Endothelial cell of umbilical vein (primary cell): Measurements from ENCODE around the gene CDK5R2. TPM values are rescaled to one million over a fixed set of nuclear protein-coding genes. Genes with fewer than 3 reads are reported as not detected.

Experiments
- BruUV-seq: library from RNA; stranded (reverse); fragments of 400-500 nt; replicated peaks from 2 replicates; lab custom pipeline; 2021; lab: Mats Ljungman, UMichigan
- CTCF ChIA-PET: fragments of 300-600, 350-600 bp; sonication (Branson Sonifier 250); formaldehyde crosslinking; loops from one replicate; lab custom pipeline; 2021; ENCODE audit warnings: antibody characterized with exemption, inconsistent platforms; lab: Charles Lee
- POLR2A ChIA-PET: fragments of 300-600, 350-600 bp; sonication (Branson Sonifier 250); formaldehyde crosslinking; loops from one replicate; lab custom pipeline; 2021; ENCODE audit warnings: antibody characterized with exemption, inconsistent platforms; lab: Charles Lee
- DNase-seq: peaks from one replicate; pipeline ENCODE4 v3.0.0-alpha.2; 2011; ENCODE audit warnings: low read depth, low spot score
- FAIRE-seq: peaks from 2 replicates; lab custom pipeline; 2011; peaks lifted over from hg19 to GRCh38; lab: Jason Lieb, UNC
- H2AFZ ChIP-seq: 2 replicates; pipeline ENCODE4 v1.6.0; 2012; ENCODE audit warnings: low read depth, low read length, control low read depth, inconsistent platforms
- H3K27ac ChIP-seq: 2 replicates; pipeline ENCODE4 v1.5.1; 2011; ENCODE audit warnings: low read depth, mild to moderate bottlenecking, control low read depth, low read length, moderate library complexity; ENCODE audit not compliant: insufficient read depth
- H3K27me3 ChIP-seq, 2 experiments: 2 replicates each; pipeline versions ENCODE4 v1.6.0 to v1.6.1; 2011; ENCODE audit warnings: low read length in 2 of 2, mixed read lengths in 1 of 2; ENCODE audit not compliant: control insufficient read depth in 2 of 2, insufficient read depth in 2 of 2
- H3K36me3 ChIP-seq, 2 experiments: 2 replicates in 1 of 2; 3 replicates in 1 of 2; pipeline ENCODE4 v1.5.1; 2011; ENCODE audit warnings: low read length in 2 of 2, mild to moderate bottlenecking in 1 of 2, moderate library complexity in 1 of 2; ENCODE audit not compliant: control insufficient read depth in 2 of 2, insufficient read depth in 2 of 2; ENCODE audit errors: extremely low read depth in 1 of 2
- H3K4me1 ChIP-seq: 3 replicates; pipeline ENCODE4 v1.5.1; 2011; ENCODE audit warnings: mild to moderate bottlenecking, low read length; ENCODE audit not compliant: control insufficient read depth, insufficient read depth; ENCODE audit errors: extremely low read depth
- H3K4me2 ChIP-seq: 2 replicates; pipeline ENCODE4 v1.6.1; 2011; ENCODE audit warnings: low read length, control low read depth, mixed read lengths; ENCODE audit not compliant: insufficient read depth
- H3K4me3 ChIP-seq, 3 experiments: fragments of 200-600 bp in 1 of 3; sonication (generic), shearing (Covaris generic) in 1 of 3; replicated peaks in 1 of 3; 2 replicates each; pipeline ENCODE4 v1.5.1; 2011 to 2016; ENCODE audit warnings: control low read depth in 3 of 3, low read length in 3 of 3, mild to moderate bottlenecking in 2 of 3, inconsistent platforms in 1 of 3, low read depth in 1 of 3, moderate library complexity in 1 of 3; ENCODE audit not compliant: insufficient read depth in 1 of 3
- H3K79me2 ChIP-seq: 2 replicates; pipeline ENCODE4 v1.6.0; 2012; ENCODE audit warnings: low read length, inconsistent platforms; ENCODE audit not compliant: control insufficient read depth, insufficient read depth
- H3K9ac ChIP-seq: replicated peaks from 2 replicates; pipeline ENCODE3; 2011; ENCODE audit warnings: low read length, control low read depth; ENCODE audit not compliant: insufficient read depth; ENCODE audit errors: extremely low read depth
- H3K9me1 ChIP-seq: replicated peaks from 3 replicates; pipeline ENCODE4 v1.6.0; 2011; ENCODE audit warnings: mild to moderate bottlenecking, low read length; ENCODE audit not compliant: control insufficient read depth, insufficient read depth; ENCODE audit errors: extremely low read depth
- H3K9me3 ChIP-seq: replicated peaks from 2 replicates; pipeline ENCODE4 v1.5.1; 2012; ENCODE audit warnings: low read length, inconsistent platforms; ENCODE audit not compliant: control insufficient read depth, insufficient read depth
- H4K20me1 ChIP-seq: replicated peaks from 2 replicates; pipeline ENCODE3; 2011; ENCODE audit warnings: mild to moderate bottlenecking, low read length; ENCODE audit not compliant: control insufficient read depth, insufficient read depth; ENCODE audit errors: extremely low read depth
- CTCF ChIP-seq, 2 donors: IDR thresholded peaks; 1 replicate in 1 of 2; 2 replicates in 1 of 2; pipeline ENCODE4 v1.5.1; 2011; ENCODE audit warnings: low read length in 2 of 2, mild to moderate bottlenecking in 2 of 2, moderate library complexity in 2 of 2, control low read depth in 1 of 2, inconsistent platforms in 1 of 2, low read depth in 1 of 2; ENCODE audit not compliant: insufficient read depth in 1 of 2; ENCODE audit errors: extremely low read depth in 1 of 2
- EZH2 ChIP-seq: IDR thresholded peaks from 2 replicates; pipeline ENCODE4 v1.6.1; 2012; ENCODE audit warnings: borderline replicate concordance, low read depth, mild to moderate bottlenecking, moderate library complexity, low read length, inconsistent platforms; ENCODE audit not compliant: severe bottlenecking
- FOS ChIP-seq: IDR thresholded peaks from 2 replicates; pipeline ENCODE4 v1.6.1; 2011; ENCODE audit warnings: mild to moderate bottlenecking, low read length, moderate library complexity, borderline replicate concordance; ENCODE audit not compliant: insufficient read depth
- GATA2 ChIP-seq: IDR thresholded peaks from 2 replicates; pipeline ENCODE4 v1.7.0; 2011; ENCODE audit warnings: low read depth, mild to moderate bottlenecking, moderate library complexity, mixed read lengths, low read length; ENCODE audit not compliant: insufficient read length, insufficient read depth
- JUN ChIP-seq: IDR thresholded peaks from 2 replicates; pipeline ENCODE4 v1.6.1; 2011; ENCODE audit warnings: borderline replicate concordance, low read depth; ENCODE audit not compliant: insufficient read length, insufficient read depth
- MAX ChIP-seq: IDR thresholded peaks from 2 replicates; pipeline ENCODE4 v1.6.1; 2011; ENCODE audit not compliant: insufficient read depth, insufficient read length
- MYC ChIP-seq: IDR thresholded peaks from one replicate; pipeline ENCODE4 v1.6.1; 2011; ENCODE audit warnings: mild to moderate bottlenecking, low read depth, low read length
- POLR2A ChIP-seq: IDR thresholded peaks from 2 replicates; pipeline ENCODE4 v1.6.1; 2012; ENCODE audit warnings: low read depth, mild to moderate bottlenecking, control low read depth, low read length
- POLR2AphosphoS5 ChIP-seq: IDR thresholded peaks from 2 replicates; pipeline ENCODE4 v1.6.1; 2012; ENCODE audit warnings: low read depth, mild to moderate bottlenecking, control low read depth, low read length, moderate library complexity; ENCODE audit not compliant: insufficient read depth
- dilution Hi-C: fragments of 300-500 bp; cut with MboI; formaldehyde crosslinking; loops from one replicate; pipeline ENCODE4 v1.15.0; 2019; ENCODE audit warnings: low sequenced_read_pairs; ENCODE audit not compliant: extremely low pct_ligation_motif_present
- intact Hi-C: fragments of 100-400 bp; cut with micrococcal nuclease; formaldehyde crosslinking; loops from one replicate; pipeline ENCODE4 v1.10.0; 2022
- polyA plus RNA-seq, 4 experiments: library from polyadenylated mRNA; depleted of rRNA in 3 of 4; stranded (reverse) in 3 of 4; unstranded in 1 of 4; fragments of >200 nt; gene quantifications; 2 replicates each; pipeline versions ENCODE4 v1.2.1 to v1.2.3, GENCODE V29; 2011 to 2012; ENCODE audit warnings: missing spikeins in 1 of 4
- total RNA-seq: library from RNA; stranded (reverse); gene quantifications from 2 replicates; pipeline ENCODE4 v1.2.3, GENCODE V29; 2021

CDK5R2 gene
- total and polyA plus RNA-seq, 2 donors (not counting 3 experiments of a cell fraction or from before 2014, with no cell fraction given): 0.03 TPM; not detected in 1

DNA sequence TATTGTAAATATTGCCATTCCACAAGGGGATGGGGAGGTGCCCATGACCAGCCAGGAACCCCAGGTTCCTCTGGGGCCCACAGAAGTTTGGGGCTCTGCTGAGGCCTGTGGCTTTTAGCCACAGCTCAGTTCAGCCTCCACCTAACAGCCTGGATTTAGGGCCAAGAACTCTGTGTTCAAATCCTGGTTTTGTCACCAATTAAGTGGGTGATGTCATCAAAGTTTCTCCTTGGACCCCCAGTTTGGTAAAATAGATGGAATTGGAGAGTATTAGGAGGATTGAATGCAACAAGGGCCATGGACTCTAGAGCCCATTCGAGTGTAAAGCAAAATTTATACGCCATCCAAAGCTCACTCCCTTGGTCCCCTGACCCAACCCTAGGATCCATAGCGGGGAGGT lies 28.7 kb downstream of the CDK5R2 start:
- dilution Hi-C loops (no loop called here), intact Hi-C loops (no loop called here)
- peaks cover 16% of the 10 kb centered on the region for H3K4me1 ChIP-seq
- H4K20me1 ChIP-seq: no peaks in the 10 kb centered on the region
- TF ChIP-seq EZH2: no peak
- TF ChIP-seq MAX: no peak
- no peak for TF ChIP-seq POLR2A
- no peak for TF ChIP-seq JUN
- no peak for TF ChIP-seq MYC
- TF ChIP-seq CTCF (IDR thresholded peaks at IDR 0.05; ENCODE audit: extremely low read depth in 1 of 2, insufficient read depth in 1 of 2, low read depth in 1 of 2, low read length in 2 of 2): no peak
- TF ChIP-seq POLR2AphosphoS5: no peak
- no peak for TF ChIP-seq GATA2
- TF ChIP-seq FOS: no peak
- no peaks in the 10 kb centered on the region for H3K9me1 ChIP-seq
- no peak overlapping the region for H2AFZ ChIP-seq
- H3K4me2 ChIP-seq: no peak overlapping the region
- no peak overlapping the region for H3K4me3 ChIP-seq
- H3K27me3 ChIP-seq: peaks cover 81 to 95% of the 10 kb centered on the region in 2 experiments
- POLR2A ChIA-PET: no interaction called here
- FAIRE-seq: no peak
- CTCF ChIA-PET: interaction anchor here (1.2 to 1.4 kb wide), 2 partner anchors 8 to 42 kb away, joined by 5 to 8 read pairs; no protein-coding TSS in a partner anchor
- no peak for DNase-seq
- H3K9ac ChIP-seq: no peak overlapping the region
- H3K9me3 ChIP-seq: no peaks in the 10 kb centered on the region
- H3K27ac ChIP-seq: no peak overlapping the region
- H3K79me2 ChIP-seq: no peaks in the 10 kb centered on the region
- BruUV-seq: no TSS peak
- H3K36me3 ChIP-seq: no peaks in the 10 kb centered on the region
